Hepatocyte (in vitro differentiated cells): Measurements from ENCODE around the gene HSD17B1.

Experiments used
- EZH2 ChIP-seq: fragments of 200-600 bp; sonication (generic); IDR thresholded peaks from 2 replicates; pipeline ENCODE4 v1.6.1; 2016; ENCODE audit warnings: antibody characterized with exemption, mild to moderate bottlenecking, borderline replicate concordance
- EZH2phosphoT487 ChIP-seq: fragments of 200-600 bp; sonication (generic); IDR thresholded peaks from one replicate; pipeline ENCODE4 v1.6.1; 2018; ENCODE audit warnings: antibody characterized with exemption, mild to moderate bottlenecking, low read depth, moderate library complexity; ENCODE audit not compliant: unreplicated experiment, severe bottlenecking
- TF ChIP-seq, protein P1 (sequence below): fragments of 200-600 bp; sonication (generic); IDR thresholded peaks from 2 replicates; pipeline ENCODE4 v1.5.1; 2016; ENCODE audit warnings: antibody characterized with exemption, mild to moderate bottlenecking; ENCODE audit not compliant: poor library complexity

DNA sequence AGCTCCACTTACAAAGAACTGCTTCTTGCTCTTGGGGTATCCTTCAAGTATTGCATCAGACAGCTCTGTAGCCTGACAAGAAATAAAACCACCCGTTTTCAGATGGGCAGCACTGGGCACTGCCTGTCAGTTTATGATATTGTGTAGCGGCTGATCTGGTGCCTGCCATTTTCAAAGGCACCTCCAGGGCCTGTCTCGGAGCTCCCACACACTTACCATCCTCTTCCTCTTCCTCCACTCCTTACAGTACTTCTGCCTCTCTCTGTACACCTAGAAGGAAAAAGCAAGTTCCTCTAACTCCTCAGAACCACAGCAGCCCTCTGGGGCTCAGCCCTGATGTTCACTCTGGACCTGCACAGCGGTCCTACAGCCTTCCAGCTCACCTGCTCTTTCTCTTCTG, 20.4 kb downstream of the HSD17B1 start:
- TF ChIP-seq, protein P1, sequence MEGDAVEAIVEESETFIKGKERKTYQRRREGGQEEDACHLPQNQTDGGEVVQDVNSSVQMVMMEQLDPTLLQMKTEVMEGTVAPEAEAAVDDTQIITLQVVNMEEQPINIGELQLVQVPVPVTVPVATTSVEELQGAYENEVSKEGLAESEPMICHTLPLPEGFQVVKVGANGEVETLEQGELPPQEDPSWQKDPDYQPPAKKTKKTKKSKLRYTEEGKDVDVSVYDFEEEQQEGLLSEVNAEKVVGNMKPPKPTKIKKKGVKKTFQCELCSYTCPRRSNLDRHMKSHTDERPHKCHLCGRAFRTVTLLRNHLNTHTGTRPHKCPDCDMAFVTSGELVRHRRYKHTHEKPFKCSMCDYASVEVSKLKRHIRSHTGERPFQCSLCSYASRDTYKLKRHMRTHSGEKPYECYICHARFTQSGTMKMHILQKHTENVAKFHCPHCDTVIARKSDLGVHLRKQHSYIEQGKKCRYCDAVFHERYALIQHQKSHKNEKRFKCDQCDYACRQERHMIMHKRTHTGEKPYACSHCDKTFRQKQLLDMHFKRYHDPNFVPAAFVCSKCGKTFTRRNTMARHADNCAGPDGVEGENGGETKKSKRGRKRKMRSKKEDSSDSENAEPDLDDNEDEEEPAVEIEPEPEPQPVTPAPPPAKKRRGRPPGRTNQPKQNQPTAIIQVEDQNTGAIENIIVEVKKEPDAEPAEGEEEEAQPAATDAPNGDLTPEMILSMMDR, result no peak
- no peak for TF ChIP-seq EZH2
- TF ChIP-seq EZH2phosphoT487, result no peak
